HepG2 (cell line): ENCODE results near the gene CS. TPM values are rescaled to one million over a fixed set of nuclear protein-coding genes. Genes with fewer than 3 reads are reported as not detected.

Experiments used
- FOXA3 ChIP-seq: IDR thresholded peaks from 2 replicates; pipeline ENCODE4 v1.6.1; 2016; ENCODE audit warnings: missing genetic modification reagents, missing compliant biosample characterization
- GPN1 ChIP-seq: sonication (generic); formaldehyde crosslinking; IDR thresholded peaks from 2 replicates; pipeline ENCODE4 v1.5.1; 2020; ENCODE audit warnings: missing genetic modification reagents, borderline replicate concordance
- HNRNPK ChIP-seq: fragments of 200-400 bp; formaldehyde crosslinking; IDR thresholded peaks from 2 replicates; pipeline ENCODE4 v1.6.1; 2018; ENCODE audit warnings: low read length, low read depth, moderate library complexity, mild to moderate bottlenecking; ENCODE audit not compliant: poor library complexity, severe bottlenecking
- HOXA3 ChIP-seq: sonication (generic); formaldehyde crosslinking; IDR thresholded peaks from 2 replicates; pipeline ENCODE4 v1.5.0; 2020; ENCODE audit warnings: missing genetic modification reagents
- LCORL ChIP-seq, 2 experiments: fragments of 450-650 bp in 1 of 2; sonication (generic) in 1 of 2; formaldehyde crosslinking in 1 of 2; IDR thresholded peaks; 2 replicates each; pipeline versions ENCODE4 v1.5.0 to v1.6.1; 2017 to 2020; ENCODE audit warnings: antibody characterized with exemption in 1 of 2, missing genetic modification reagents in 1 of 2
- NKX3-1 ChIP-seq: sonication (generic); formaldehyde crosslinking; IDR thresholded peaks from 2 replicates; pipeline ENCODE4 v1.5.0; 2020; ENCODE audit warnings: missing genetic modification reagents
- NPAS2 ChIP-seq: sonication (generic); formaldehyde crosslinking; IDR thresholded peaks from 2 replicates; pipeline ENCODE4 v1.8.0; 2022; ENCODE audit warnings: mild to moderate bottlenecking, missing genetic modification reagents, borderline replicate concordance
- PRDM10 ChIP-seq: sonication (generic); formaldehyde crosslinking; IDR thresholded peaks from 2 replicates; pipeline ENCODE4 v1.4.0; 2020; ENCODE audit warnings: low read depth, missing genetic modification reagents
- RXRA ChIP-seq: sonication (generic); formaldehyde crosslinking; IDR thresholded peaks from 2 replicates; pipeline ENCODE4 v1.5.1; 2020; ENCODE audit warnings: missing genetic modification reagents
- SATB2 ChIP-seq: sonication (generic); formaldehyde crosslinking; IDR thresholded peaks from 2 replicates; pipeline ENCODE4 v1.5.0; 2020; ENCODE audit warnings: missing genetic modification reagents
- SOX13 ChIP-seq, 3 experiments: fragments of 450-650 bp in 1 of 3; sonication (generic) in 1 of 3; formaldehyde crosslinking in 1 of 3; IDR thresholded peaks in 2 of 3; conservative IDR thresholded peaks in 1 of 3; 2 replicates each; pipeline versions ENCODE4 v1.5.0 to v1.6.1; 2016 to 2020; ENCODE audit warnings: antibody characterized with exemption in 1 of 3, mild to moderate bottlenecking in 1 of 3, missing compliant biosample characterization in 1 of 3, missing genetic modification reagents in 1 of 3, moderate library complexity in 1 of 3
- YEATS4 ChIP-seq: sonication (generic); formaldehyde crosslinking; IDR thresholded peaks from 2 replicates; pipeline ENCODE4 v1.4.0; 2020; ENCODE audit warnings: missing genetic modification reagents, borderline replicate concordance
- ZNF260 ChIP-seq: sonication (generic); formaldehyde crosslinking; IDR thresholded peaks from 2 replicates; pipeline ENCODE4 v1.4.0; 2020; ENCODE audit warnings: missing genetic modification reagents, low read depth, mild to moderate bottlenecking, borderline replicate concordance
- ZNF337 ChIP-seq: sonication (generic); formaldehyde crosslinking; IDR thresholded peaks from 2 replicates; pipeline ENCODE4 v1.5.1; 2020; ENCODE audit warnings: missing genetic modification reagents, low read depth, mild to moderate bottlenecking, borderline replicate concordance
- ZNF775 ChIP-seq: sonication (generic); formaldehyde crosslinking; IDR thresholded peaks from 2 replicates; pipeline ENCODE4 v1.4.0; 2020; ENCODE audit warnings: missing genetic modification reagents, mild to moderate bottlenecking, moderate library complexity, borderline replicate concordance
- polyA plus RNA-seq, 8 experiments: library from polyadenylated mRNA; depleted of rRNA in 3 of 8; stranded (reverse) in 7 of 8; unstranded in 1 of 8; fragments of >200 nt; fragmentation: Illumina TruSeq in 4 of 8; extraction: Trizol in 4 of 8; gene quantifications; 2 replicates each; pipeline versions ENCODE4 v1.2.1 to v1.2.3, GENCODE V29; 2011 to 2016; ENCODE audit warnings: low read depth in 4 of 8, missing spikeins in 1 of 8, mixed read lengths in 1 of 8; ENCODE audit not compliant: insufficient read depth in 1 of 8
- total RNA-seq, 5 experiments: library from RNA; depleted of rRNA; stranded (reverse); fragments of >200 nt; fragmentation: Illumina TruSeq; extraction: Trizol; gene quantifications; 2 replicates each; pipeline ENCODE4 v1.2.3, GENCODE V29; 2016; ENCODE audit warnings: low read depth in 1 of 5
- TF ChIP-seq, protein P1 (sequence below): sonication (generic); formaldehyde crosslinking; IDR thresholded peaks from 2 replicates; pipeline ENCODE4 v1.4.0; 2020; ENCODE audit warnings: missing genetic modification reagents
- TF ChIP-seq, protein P2 (sequence below): sonication (generic); formaldehyde crosslinking; IDR thresholded peaks from 2 replicates; pipeline ENCODE4 v1.4.0; 2020; ENCODE audit warnings: missing genetic modification reagents
- TF ChIP-seq, protein P3 (sequence below): sonication (generic); formaldehyde crosslinking; IDR thresholded peaks from 2 replicates; pipeline ENCODE4 v1.8.1; 2023; ENCODE audit warnings: missing genetic modification reagents, mild to moderate bottlenecking, borderline replicate concordance

CS gene
- total and polyA plus RNA-seq, 2 of the 13 experiments (the other 11 are each of a cell fraction or from before 2014, with no cell fraction given): 173 to 175 TPM

DNA sequence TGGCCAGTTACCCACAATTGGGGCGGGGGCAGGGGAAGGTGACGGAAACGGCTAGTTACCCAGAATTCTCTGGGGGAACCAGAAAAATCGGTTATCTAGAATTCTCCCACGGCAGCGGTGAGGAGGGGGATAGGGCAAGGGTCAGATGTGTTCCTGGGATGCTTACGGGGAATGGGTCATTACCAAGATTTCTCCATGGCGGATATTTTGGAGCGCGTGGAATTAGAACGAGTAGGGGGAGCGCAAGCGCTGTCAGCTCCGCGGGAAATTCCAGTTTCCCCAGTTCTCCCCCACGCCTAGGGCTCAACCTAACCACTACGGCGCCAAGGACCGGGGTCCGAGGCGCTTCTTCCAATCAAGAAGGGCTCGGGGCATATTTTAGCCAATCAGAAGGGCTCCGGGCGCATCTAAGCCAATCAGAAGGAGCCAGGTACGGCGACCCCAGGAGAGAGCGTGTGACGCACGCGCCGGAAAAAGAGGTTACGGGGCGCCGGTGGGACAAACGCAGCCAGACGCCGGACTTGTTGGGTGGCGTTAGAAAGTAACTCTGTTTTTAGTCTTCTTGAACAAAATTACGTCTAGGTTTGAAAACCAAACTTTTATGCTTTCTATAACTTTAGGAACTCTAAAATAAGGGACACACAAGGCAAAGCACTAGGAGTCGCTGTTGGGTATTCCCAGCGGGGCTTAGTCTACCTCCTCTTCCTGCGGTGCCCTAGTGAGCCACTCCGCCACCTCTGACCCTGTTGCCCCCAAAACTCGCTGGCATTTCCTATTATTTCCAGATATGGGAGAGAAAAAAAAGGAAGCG, 33.8 kb upstream of the CS start, which contains the start of gene PAN2 (continued):
- TF ChIP-seq SOX13 (IDR thresholded peaks at IDR 0.05): 0 out of 2 replicates have a peak, but pooled peaks have one; percentile 14
- no peak for TF ChIP-seq SOX13 (CRISPR knock-in tag; conservative IDR thresholded peaks at IDR 0.05 in 1 of 2, IDR thresholded peaks at IDR 0.05 in 1 of 2)
- peak; percentile 76 for TF ChIP-seq HOXA3 (CRISPR knock-in tag)
- 0 out of 2 replicates have a peak, but pooled peaks have one; percentile 22 for TF ChIP-seq RXRA (CRISPR knock-in tag)
- TF ChIP-seq GPN1 (CRISPR knock-in tag): no peak
- no peak for TF ChIP-seq LCORL (IDR thresholded peaks at IDR 0.05)
- TF ChIP-seq LCORL (CRISPR knock-in tag; IDR thresholded peaks at IDR 0.05): 0 out of 2 replicates have a peak, but pooled peaks have one; percentile 22
- no peak for TF ChIP-seq ZNF337 (CRISPR knock-in tag)
- 0 out of 2 replicates have a peak, but pooled peaks have one; percentile 18 for TF ChIP-seq FOXA3 (CRISPR knock-in tag)
- TF ChIP-seq ZNF775 (CRISPR knock-in tag): 0 out of 2 replicates have a peak, but pooled peaks have one; percentile 16
- peak; percentile 12; the same call in 1 of the 2 replicates for TF ChIP-seq SATB2 (CRISPR knock-in tag)
- TF ChIP-seq, protein P1, sequence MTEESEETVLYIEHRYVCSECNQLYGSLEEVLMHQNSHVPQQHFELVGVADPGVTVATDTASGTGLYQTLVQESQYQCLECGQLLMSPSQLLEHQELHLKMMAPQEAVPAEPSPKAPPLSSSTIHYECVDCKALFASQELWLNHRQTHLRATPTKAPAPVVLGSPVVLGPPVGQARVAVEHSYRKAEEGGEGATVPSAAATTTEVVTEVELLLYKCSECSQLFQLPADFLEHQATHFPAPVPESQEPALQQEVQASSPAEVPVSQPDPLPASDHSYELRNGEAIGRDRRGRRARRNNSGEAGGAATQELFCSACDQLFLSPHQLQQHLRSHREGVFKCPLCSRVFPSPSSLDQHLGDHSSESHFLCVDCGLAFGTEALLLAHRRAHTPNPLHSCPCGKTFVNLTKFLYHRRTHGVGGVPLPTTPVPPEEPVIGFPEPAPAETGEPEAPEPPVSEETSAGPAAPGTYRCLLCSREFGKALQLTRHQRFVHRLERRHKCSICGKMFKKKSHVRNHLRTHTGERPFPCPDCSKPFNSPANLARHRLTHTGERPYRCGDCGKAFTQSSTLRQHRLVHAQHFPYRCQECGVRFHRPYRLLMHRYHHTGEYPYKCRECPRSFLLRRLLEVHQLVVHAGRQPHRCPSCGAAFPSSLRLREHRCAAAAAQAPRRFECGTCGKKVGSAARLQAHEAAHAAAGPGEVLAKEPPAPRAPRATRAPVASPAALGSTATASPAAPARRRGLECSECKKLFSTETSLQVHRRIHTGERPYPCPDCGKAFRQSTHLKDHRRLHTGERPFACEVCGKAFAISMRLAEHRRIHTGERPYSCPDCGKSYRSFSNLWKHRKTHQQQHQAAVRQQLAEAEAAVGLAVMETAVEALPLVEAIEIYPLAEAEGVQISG (CRISPR knock-in tag): peak; percentile 79
- TF ChIP-seq PRDM10 (CRISPR knock-in tag): peak; percentile 96
- no peak for TF ChIP-seq ZNF260 (CRISPR knock-in tag)
- TF ChIP-seq HNRNPK: peak; percentile 22
- TF ChIP-seq NKX3-1 (CRISPR knock-in tag): peak; percentile 7; the same call in 1 of the 2 replicates
- TF ChIP-seq, protein P2, sequence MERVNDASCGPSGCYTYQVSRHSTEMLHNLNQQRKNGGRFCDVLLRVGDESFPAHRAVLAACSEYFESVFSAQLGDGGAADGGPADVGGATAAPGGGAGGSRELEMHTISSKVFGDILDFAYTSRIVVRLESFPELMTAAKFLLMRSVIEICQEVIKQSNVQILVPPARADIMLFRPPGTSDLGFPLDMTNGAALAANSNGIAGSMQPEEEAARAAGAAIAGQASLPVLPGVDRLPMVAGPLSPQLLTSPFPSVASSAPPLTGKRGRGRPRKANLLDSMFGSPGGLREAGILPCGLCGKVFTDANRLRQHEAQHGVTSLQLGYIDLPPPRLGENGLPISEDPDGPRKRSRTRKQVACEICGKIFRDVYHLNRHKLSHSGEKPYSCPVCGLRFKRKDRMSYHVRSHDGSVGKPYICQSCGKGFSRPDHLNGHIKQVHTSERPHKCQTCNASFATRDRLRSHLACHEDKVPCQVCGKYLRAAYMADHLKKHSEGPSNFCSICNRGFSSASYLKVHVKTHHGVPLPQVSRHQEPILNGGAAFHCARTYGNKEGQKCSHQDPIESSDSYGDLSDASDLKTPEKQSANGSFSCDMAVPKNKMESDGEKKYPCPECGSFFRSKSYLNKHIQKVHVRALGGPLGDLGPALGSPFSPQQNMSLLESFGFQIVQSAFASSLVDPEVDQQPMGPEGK (CRISPR knock-in tag): peak; percentile 62; the same call in 1 of the 2 replicates
- TF ChIP-seq NPAS2 (CRISPR knock-in tag): no peak
- peak; percentile 74 for TF ChIP-seq YEATS4 (CRISPR knock-in tag)
- TF ChIP-seq, protein P3, sequence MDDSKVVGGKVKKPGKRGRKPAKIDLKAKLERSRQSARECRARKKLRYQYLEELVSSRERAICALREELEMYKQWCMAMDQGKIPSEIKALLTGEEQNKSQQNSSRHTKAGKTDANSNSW (CRISPR knock-in tag): 0 out of 2 replicates have a peak, but pooled peaks have one; percentile 54
